HFFc6 (cell line): Measurements from ENCODE around the gene LRRFIP2. TPM values are rescaled to one million over a fixed set of nuclear protein-coding genes. Genes with fewer than 3 reads are reported as not detected.
A peak's percentile ranks its signal among the peaks of the same experiment; 100 is the strongest.
"Not testable (repeated sequence)": the region's sequence is repeated elsewhere in the genome, so short reads cannot be mapped to it uniquely, and the experiment has no call there.

Experiments
- DNase-seq: peaks from one replicate; pipeline ENCODE4 v3.0.0-alpha.2; 2018
- H3K27ac Mint-ChIP-seq: 2 replicates; pipeline ENCODE4 v1.8.0; 2020; ENCODE audit warnings: mild to moderate bottlenecking, mixed read lengths
- H3K27me3 Mint-ChIP-seq: 2 replicates; pipeline ENCODE4 v1.8.0; 2021; ENCODE audit warnings: mild to moderate bottlenecking, moderate library complexity, mixed read lengths; ENCODE audit not compliant: insufficient read depth
- H3K36me3 Mint-ChIP-seq: 2 replicates; pipeline ENCODE4 v1.8.0; 2021; ENCODE audit warnings: low read depth, mixed read lengths
- H3K4me1 Mint-ChIP-seq: 2 replicates; pipeline ENCODE4 v1.8.0; 2020; ENCODE audit warnings: low read depth, mixed read lengths
- H3K4me3 Mint-ChIP-seq: 2 replicates; pipeline ENCODE4 v1.8.0; 2020; ENCODE audit warnings: mild to moderate bottlenecking, moderate library complexity, mixed read lengths
- H3K9me3 Mint-ChIP-seq: 2 replicates; pipeline ENCODE4 v1.8.0; 2020; ENCODE audit warnings: mild to moderate bottlenecking, mixed read lengths
- total RNA-seq, 6 experiments: library from RNA; stranded (reverse); fragmentation: NEBNext Ultra II Directional; extraction: Animal tissue kit (Norgen Biotek cat#: 25700); gene quantifications; 2 replicates in 1 of 6; 3 replicates in 5 of 6; pipeline ENCODE4 v1.2.3, GENCODE V29; 2021
- TF ChIP-seq, protein P1 (sequence below): fragments of 200-600 bp; sonication (generic); IDR thresholded peaks from 2 replicates; pipeline ENCODE4 v1.5.0; 2021; ENCODE audit warnings: antibody characterized with exemption, mild to moderate bottlenecking

The LRRFIP2 gene
- total RNA-seq, 6 experiments from 2014 or later: 124 to 151 (median 134) TPM

GRCh38 chr3:37125195-37126073 lies 48.9 kb downstream of the LRRFIP2 start:
- no peak for DNase-seq
- no peaks in the 10 kb centered on the region for H3K9me3 Mint-ChIP-seq
- H3K4me1 Mint-ChIP-seq: peaks cover 75% of the 10 kb centered on the region
- H3K27me3 Mint-ChIP-seq: peaks cover 2% of the 10 kb centered on the region
- no peak overlapping the region for H3K27ac Mint-ChIP-seq
- H3K4me3 Mint-ChIP-seq: no peak overlapping the region
- TF ChIP-seq, protein P1, sequence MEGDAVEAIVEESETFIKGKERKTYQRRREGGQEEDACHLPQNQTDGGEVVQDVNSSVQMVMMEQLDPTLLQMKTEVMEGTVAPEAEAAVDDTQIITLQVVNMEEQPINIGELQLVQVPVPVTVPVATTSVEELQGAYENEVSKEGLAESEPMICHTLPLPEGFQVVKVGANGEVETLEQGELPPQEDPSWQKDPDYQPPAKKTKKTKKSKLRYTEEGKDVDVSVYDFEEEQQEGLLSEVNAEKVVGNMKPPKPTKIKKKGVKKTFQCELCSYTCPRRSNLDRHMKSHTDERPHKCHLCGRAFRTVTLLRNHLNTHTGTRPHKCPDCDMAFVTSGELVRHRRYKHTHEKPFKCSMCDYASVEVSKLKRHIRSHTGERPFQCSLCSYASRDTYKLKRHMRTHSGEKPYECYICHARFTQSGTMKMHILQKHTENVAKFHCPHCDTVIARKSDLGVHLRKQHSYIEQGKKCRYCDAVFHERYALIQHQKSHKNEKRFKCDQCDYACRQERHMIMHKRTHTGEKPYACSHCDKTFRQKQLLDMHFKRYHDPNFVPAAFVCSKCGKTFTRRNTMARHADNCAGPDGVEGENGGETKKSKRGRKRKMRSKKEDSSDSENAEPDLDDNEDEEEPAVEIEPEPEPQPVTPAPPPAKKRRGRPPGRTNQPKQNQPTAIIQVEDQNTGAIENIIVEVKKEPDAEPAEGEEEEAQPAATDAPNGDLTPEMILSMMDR: no peak
- peaks cover 42% of the 10 kb centered on the region for H3K36me3 Mint-ChIP-seq

DNA sequence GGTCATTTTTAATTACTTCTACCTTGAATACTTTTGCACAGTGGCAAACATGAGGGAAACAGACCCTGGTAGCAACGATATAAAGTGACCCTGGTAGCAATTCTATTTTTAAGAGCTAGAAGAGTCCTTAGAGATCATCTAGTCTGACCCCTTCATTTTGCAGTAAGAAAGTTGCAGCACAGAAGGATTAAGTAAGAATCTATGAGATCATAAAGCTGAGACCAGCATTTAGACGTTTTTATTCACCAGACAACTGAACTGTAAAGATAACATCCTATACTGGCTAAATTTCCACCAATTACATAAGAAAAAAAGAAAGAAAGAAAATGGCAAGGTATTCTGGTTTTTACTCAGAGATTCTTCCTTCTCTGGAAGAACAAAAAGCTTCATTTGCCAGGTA lies 49.9 kb downstream of the LRRFIP2 start:
- H3K36me3 Mint-ChIP-seq: peaks cover 33% of the 10 kb centered on the region
- H3K27ac Mint-ChIP-seq: 0 out of 2 replicates have a peak overlapping the region, but pooled peaks have one; percentile 25
- no peak overlapping the region for H3K4me3 Mint-ChIP-seq
- H3K9me3 Mint-ChIP-seq: no peaks in the 10 kb centered on the region
- H3K4me1 Mint-ChIP-seq: peaks cover 65% of the 10 kb centered on the region
- TF ChIP-seq, protein P1: no peak
- DNase-seq: no peak
- peaks cover 2% of the 10 kb centered on the region for H3K27me3 Mint-ChIP-seq

DNA sequence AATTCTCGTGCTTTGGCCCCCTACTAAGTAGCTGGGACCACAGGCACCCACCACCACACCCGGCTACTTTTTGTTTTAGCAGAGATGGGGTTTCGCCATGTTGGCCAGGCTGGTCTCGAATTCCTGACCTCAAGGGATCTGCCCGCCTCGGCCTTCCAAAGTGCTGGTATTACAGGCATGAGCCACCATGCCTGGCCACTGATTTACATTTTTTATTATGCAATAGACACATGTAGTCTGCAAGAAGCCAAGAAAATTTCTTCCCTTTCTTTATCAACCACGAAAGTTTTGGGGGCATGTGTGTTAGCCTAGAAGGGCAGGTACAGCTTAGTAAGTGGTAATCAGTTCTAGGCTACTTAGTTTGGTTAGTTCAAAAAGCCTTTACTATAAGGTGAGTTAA lies 51.1 kb downstream of the LRRFIP2 start:
- no peak overlapping the region; the same call in 1 of the 2 replicates for H3K27ac Mint-ChIP-seq
- peaks cover 2% of the 10 kb centered on the region for H3K27me3 Mint-ChIP-seq
- peaks cover 30% of the 10 kb centered on the region for H3K36me3 Mint-ChIP-seq
- TF ChIP-seq, protein P1: no peak
- H3K4me3 Mint-ChIP-seq: no peak overlapping the region
- no peak for DNase-seq
- H3K4me1 Mint-ChIP-seq: peaks cover 61% of the 10 kb centered on the region
- no peaks in the 10 kb centered on the region for H3K9me3 Mint-ChIP-seq

- not testable (repeated sequence) for H3K4me3 Mint-ChIP-seq, H3K27me3 Mint-ChIP-seq, H3K9me3 Mint-ChIP-seq, DNase-seq
- Mint-ChIP-seq H3K4me1 (peaks cover 57% of the 10 kb centered on the region), H3K27ac (peak overlapping the region; percentile 18; the same call in 1 of the 2 replicates), H3K36me3 (peaks cover 28% of the 10 kb centered on the region)
Measured at GRCh38 chr3:37122069-37122468, 52.3 kb downstream of the LRRFIP2 start.

- H3K9me3 Mint-ChIP-seq: no peaks in the 10 kb centered on the region
- no peak for DNase-seq
- H3K27ac Mint-ChIP-seq: peak overlapping the region; percentile 29; the same call in 1 of the 2 replicates
- TF ChIP-seq, protein P1: no peak
- H3K36me3 Mint-ChIP-seq: peaks cover 37% of the 10 kb centered on the region
- no peak overlapping the region for H3K4me3 Mint-ChIP-seq
- H3K4me1 Mint-ChIP-seq: peaks cover 61% of the 10 kb centered on the region
- no peaks in the 10 kb centered on the region for H3K27me3 Mint-ChIP-seq
Measured at GRCh38 chr3:37118163-37118562, 56.2 kb downstream of the LRRFIP2 start.

DNA sequence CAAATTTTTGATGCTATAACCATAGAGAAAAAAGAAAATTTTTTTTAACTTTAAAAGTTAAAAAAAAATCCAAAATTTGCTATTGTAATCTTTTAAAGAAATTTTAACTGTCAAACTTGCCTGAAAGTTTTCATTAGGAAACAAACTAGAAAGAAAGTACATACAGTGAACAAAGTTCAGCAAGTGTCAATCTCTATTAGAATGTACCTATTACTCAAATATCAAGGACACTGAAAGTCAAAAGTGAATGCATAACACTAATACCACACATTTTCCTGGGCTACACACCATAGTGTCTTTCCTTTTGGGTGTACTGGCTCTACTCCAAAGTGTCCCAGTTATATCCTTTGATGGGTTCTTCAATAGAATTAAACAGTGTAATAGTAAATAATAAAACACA lies 56.8 kb downstream of the LRRFIP2 start:
- Mint-ChIP-seq H3K9me3 (no peaks in the 10 kb centered on the region), H3K4me1 (peaks cover 61% of the 10 kb centered on the region), H3K27me3 (no peaks in the 10 kb centered on the region), H3K36me3 (peaks cover 41% of the 10 kb centered on the region), H3K4me3 (no peak overlapping the region), H3K27ac (no peak overlapping the region)
- TF ChIP-seq, protein P1: no peak
- no peak for DNase-seq
